Adrenal gland (tissue), 12 donors: ENCODE data around the gene ASH1L. TPM values are rescaled to one million over a fixed set of nuclear protein-coding genes. Genes with fewer than 3 reads are reported as not detected.

Source experiments
- DNase-seq, 7 donors: peaks; one replicate each; pipeline ENCODE4 v3.0.0-alpha.2; 2019 to 2020
- H3K27ac ChIP-seq, 5 donors: fragments of 200-600 bp; sonication (generic) in 4 of 5; 1 replicate in 3 of 5; 2 replicates in 2 of 5; pipeline versions ENCODE4 v1.5.1 to v1.8.0; 2016 to 2020; ENCODE audit warnings: mild to moderate bottlenecking in 1 of 5
- H3K27me3 ChIP-seq: fragments of 200-600 bp; 2 replicates; pipeline ENCODE4 v1.8.0; 2021
- H3K36me3 ChIP-seq, 2 donors: fragments of 200-600 bp; replicated peaks in 1 of 2; 1 replicate in 1 of 2; 2 replicates in 1 of 2; pipeline versions ENCODE4 v1.5.1 to v1.8.0; 2018 to 2022
- H3K4me1 ChIP-seq, 2 donors: fragments of 200-600 bp; replicated peaks in 1 of 2; 1 replicate in 1 of 2; 2 replicates in 1 of 2; pipeline versions ENCODE4 v1.5.1 to v1.8.0; 2018 to 2021
- H3K4me3 ChIP-seq, 4 donors: fragments of 200-600 bp; sonication (generic) in 3 of 4; one replicate each; pipeline ENCODE4 v1.5.1; 2016 to 2018
- H3K9me3 ChIP-seq, 3 donors: fragments of 200-600 bp; sonication (generic) in 1 of 3; replicated peaks in 1 of 3; 1 replicate in 2 of 3; 2 replicates in 1 of 3; pipeline versions ENCODE4 v1.5.1 to v1.8.0; 2016 to 2021
- POLR2A ChIP-seq, 2 donors: fragments of 450-650 bp; IDR thresholded peaks; one replicate each; pipeline ENCODE4 v1.6.1; 2017; ENCODE audit warnings: antibody characterized with exemption in 2 of 2, mild to moderate bottlenecking in 2 of 2, moderate library complexity in 1 of 2
- WGBS, 4 donors: extraction: QIAGEN DNeasy Blood & Tissue Kit in 2 of 4; methylation state at CpG; one replicate each; pipeline versions ENCODE4 v1.1.5 to v1.1.7; 2013 to 2017; 5-methylcytosine and 5-hydroxymethylcytosine counted together
- intact Hi-C, 2 donors: fragments of 100-400 bp; cut with DNase I; formaldehyde crosslinking; loops; one replicate each; pipeline versions ENCODE4 v1.14.1 to v1.15.0; 2022 to 2023
- polyA plus RNA-seq, 3 donors: library from polyadenylated mRNA; stranded (reverse); fragments of 200-250 nt in 2 of 3; fragments of 350-450 nt in 1 of 3; fragmentation: Illumina TruSeq in 1 of 3; extraction: RNeasy Lipid Tissue Mini Kit (QIAGEN cat#74804) in 1 of 3; gene quantifications; one replicate each; pipeline ENCODE4 v1.2.3, GENCODE V29; 2013 to 2014
- total RNA-seq, 9 donors: library from RNA; depleted of rRNA in 4 of 9; stranded (reverse); fragments of >200 nt in 4 of 9; fragments of 120-200 nt in 1 of 9; fragmentation: NEBNext Ultra II Directional in 1 of 9; extraction: Animal tissue kit (Norgen Biotek cat#: 25700) in 1 of 9; gene quantifications; one replicate each; pipeline versions ENCODE4 v1.1.0 to v1.2.4, GENCODE V29; 2013 to 2023
- TF ChIP-seq, protein P1 (sequence below), 6 experiments: fragments of 450-650 bp in 4 of 6; fragments of 200-600 bp in 2 of 6; sonication (generic) in 1 of 6; IDR thresholded peaks; 1 replicate in 5 of 6; 2 replicates in 1 of 6; pipeline versions ENCODE4 v1.5.1 to v1.8.0; 2016 to 2021; ENCODE audit warnings: antibody characterized with exemption in 6 of 6, mild to moderate bottlenecking in 2 of 6, moderate library complexity in 1 of 6
- donor health status: healthy with polysubstance abuse.
- donor health status: Bipolar disorder and iron deficiency.
- donor health status: DM: yes; HTN: yes; CAD: no.
- donor health status: DM: no; HTN: no; CAD: no.
- donor health status: DM: no; HTN: no; CAD: no.
- donor health status: DM: yes; HTN: yes; CAD: no.

ASH1L gene
- total and polyA plus RNA-seq, 12 donors, result 3.7 to 59.3 (median 41.8) TPM

DNA sequence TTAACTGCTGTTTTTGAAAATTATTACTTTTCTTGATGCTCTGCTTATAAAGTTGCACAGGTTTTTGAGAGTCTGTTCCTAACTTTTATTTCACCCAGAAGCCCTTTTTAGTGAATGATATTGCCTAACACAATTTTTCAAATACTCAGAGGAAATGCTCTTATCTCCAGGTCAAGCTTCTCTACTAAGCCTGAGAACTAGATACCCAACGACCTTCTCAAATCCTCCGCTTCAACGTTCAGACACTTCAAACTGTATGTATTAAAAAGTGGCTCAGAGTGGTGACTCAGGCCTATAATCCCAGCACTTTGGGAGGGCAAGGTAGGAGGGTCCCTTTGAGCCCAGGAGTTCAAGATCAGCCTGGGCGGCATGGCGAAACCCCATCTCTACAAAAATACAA, 88.5 kb downstream of the ASH1L start:
- peaks cover 16 to 30% of the 10 kb centered on the region in 2 donors for H3K4me1 ChIP-seq
- DNase-seq, result no peak
- H3K27ac ChIP-seq, result peak overlapping the region in 1 of 5 donors; percentile 17
- no peaks in the 10 kb centered on the region for H3K36me3 ChIP-seq
- intact Hi-C loops, result no loop called here
- 51 to 60% (median 57%) methylated on average over 5 of the region's 5 CpGs for WGBS, 4 donors
- TF ChIP-seq, protein P1, sequence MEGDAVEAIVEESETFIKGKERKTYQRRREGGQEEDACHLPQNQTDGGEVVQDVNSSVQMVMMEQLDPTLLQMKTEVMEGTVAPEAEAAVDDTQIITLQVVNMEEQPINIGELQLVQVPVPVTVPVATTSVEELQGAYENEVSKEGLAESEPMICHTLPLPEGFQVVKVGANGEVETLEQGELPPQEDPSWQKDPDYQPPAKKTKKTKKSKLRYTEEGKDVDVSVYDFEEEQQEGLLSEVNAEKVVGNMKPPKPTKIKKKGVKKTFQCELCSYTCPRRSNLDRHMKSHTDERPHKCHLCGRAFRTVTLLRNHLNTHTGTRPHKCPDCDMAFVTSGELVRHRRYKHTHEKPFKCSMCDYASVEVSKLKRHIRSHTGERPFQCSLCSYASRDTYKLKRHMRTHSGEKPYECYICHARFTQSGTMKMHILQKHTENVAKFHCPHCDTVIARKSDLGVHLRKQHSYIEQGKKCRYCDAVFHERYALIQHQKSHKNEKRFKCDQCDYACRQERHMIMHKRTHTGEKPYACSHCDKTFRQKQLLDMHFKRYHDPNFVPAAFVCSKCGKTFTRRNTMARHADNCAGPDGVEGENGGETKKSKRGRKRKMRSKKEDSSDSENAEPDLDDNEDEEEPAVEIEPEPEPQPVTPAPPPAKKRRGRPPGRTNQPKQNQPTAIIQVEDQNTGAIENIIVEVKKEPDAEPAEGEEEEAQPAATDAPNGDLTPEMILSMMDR (IDR thresholded peaks at IDR 0.05), result no peak
- TF ChIP-seq POLR2A (IDR thresholded peaks at IDR 0.05), result no peak
- H3K4me3 ChIP-seq, result no peak overlapping the region
- H3K9me3 ChIP-seq, result no peaks in the 10 kb centered on the region
- H3K27me3 ChIP-seq, result no peaks in the 10 kb centered on the region

DNA sequence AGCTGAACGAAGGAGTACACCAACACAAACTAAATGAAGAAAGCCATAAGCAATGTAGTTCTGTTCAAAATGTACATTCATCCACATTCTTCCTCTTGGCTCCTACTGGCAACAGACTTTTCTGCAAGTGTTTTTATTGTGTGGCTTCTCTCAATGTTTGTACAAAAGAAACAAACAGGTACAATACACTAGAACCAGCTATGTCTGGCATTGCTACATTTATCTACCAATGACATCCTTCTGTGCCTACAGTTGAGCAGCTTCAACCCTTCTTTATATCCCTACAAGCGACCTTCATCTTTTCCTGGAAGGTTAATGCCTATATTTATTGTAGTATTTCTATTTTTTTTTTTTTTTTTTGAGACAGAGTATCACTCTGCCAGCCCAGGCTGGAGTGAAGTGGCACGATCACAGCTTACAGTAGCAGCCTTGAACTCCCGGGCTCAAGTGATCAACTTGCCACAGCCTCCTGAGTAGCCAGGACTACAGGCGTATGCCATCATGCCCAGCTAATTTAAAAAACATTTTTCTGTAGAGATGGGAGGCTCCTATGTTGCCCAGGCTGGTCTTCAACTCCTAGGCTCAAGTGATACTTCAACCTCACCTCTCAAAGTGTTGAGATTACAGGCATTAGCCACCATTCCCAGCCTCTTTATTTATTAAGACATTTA, 89.3 kb downstream of the ASH1L start:
- H3K27me3 ChIP-seq, result no peaks in the 10 kb centered on the region
- WGBS, 4 donors, result 52 to 71% (median 63%) methylated on average over 5 of the region's 5 CpGs
- TF ChIP-seq, protein P1 (IDR thresholded peaks at IDR 0.05), result no peak
- TF ChIP-seq POLR2A (IDR thresholded peaks at IDR 0.05), result no peak
- peaks cover 16 to 33% of the 10 kb centered on the region in 2 donors for H3K4me1 ChIP-seq
- H3K4me3 ChIP-seq, result no peak overlapping the region
- peak overlapping the region in 1 of 5 donors; percentile 6 for H3K27ac ChIP-seq
- no peaks in the 10 kb centered on the region for H3K9me3 ChIP-seq
- H3K36me3 ChIP-seq, result no peaks in the 10 kb centered on the region
- intact Hi-C loops, result no loop called here
- peak in 4 of 7 donors; percentile 25 to 57 (median 39) for DNase-seq

DNA sequence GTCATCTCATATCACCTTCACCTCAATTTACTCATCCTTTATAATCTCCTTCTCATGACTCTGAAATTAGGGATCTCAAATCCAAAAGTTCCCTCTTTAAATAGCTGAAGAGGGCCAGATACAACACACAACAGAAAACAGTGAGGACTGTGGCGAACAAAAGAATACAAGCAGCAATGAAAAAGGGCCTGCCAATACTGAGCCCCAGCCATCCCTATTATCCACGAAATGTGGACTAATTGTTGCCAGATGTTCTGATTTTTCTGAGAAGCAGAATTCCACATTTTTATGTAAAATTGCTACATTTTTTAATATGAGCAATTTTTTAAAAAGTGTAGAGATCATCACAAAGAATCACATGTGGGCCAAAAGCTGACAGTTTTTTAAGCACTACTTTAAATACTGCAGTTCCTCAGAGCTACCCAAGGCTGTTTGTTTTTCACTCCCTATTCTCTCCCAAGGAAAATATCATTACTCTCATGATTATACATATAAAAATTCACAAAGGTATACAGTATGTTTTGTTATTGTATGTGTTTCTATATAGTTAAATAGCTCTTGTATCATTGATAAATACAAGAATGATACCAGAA, 90.0 kb downstream of the ASH1L start:
- Histone ChIP-seq H3K36me3 (no peaks in the 10 kb centered on the region), H3K27ac (peak overlapping the region in 1 of 5 donors; percentile 6), H3K4me3 (no peak overlapping the region), H3K27me3 (no peaks in the 10 kb centered on the region), H3K9me3 (no peaks in the 10 kb centered on the region), H3K4me1 (peaks cover 21 to 40% of the 10 kb centered on the region in 2 donors)
- 62 to 88% (median 81%) methylated on average over 2 of the region's 2 CpGs for WGBS, 4 donors
- TF ChIP-seq, protein P1 (IDR thresholded peaks at IDR 0.05), result no peak
- no peak for TF ChIP-seq POLR2A (IDR thresholded peaks at IDR 0.05)
- DNase-seq, result no peak
- intact Hi-C loops, result no loop called here

DNA sequence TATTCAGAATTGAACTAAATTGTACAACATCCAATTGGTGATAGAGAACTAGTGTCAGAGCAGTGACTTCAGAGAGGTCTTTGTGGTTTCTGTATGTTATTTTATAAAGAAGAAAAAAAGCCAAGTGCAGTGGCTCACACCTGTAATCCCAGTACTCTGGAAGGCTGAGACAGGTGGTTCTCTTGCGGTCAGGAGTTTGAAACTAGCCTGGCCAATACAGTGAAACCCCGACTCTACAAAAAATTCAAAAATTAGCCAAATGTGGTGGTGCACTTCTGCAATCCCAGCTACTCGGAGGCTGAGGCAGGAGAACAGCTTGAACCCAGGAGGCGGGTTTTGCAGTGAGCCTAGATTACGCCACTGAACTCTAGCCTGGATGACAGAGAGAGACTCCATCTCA, 90.7 kb downstream of the ASH1L start:
- peaks cover 26 to 47% of the 10 kb centered on the region in 2 donors for H3K4me1 ChIP-seq
- 94 to 98% (median 97%) methylated on average over 5 of the region's 5 CpGs for WGBS, 4 donors
- no peak for DNase-seq
- H3K4me3 ChIP-seq, result no peak overlapping the region
- no peaks in the 10 kb centered on the region for H3K27me3 ChIP-seq
- TF ChIP-seq POLR2A (IDR thresholded peaks at IDR 0.05), result no peak
- TF ChIP-seq, protein P1 (IDR thresholded peaks at IDR 0.05), result no peak
- H3K27ac ChIP-seq, result no peak overlapping the region
- H3K9me3 ChIP-seq, result no peaks in the 10 kb centered on the region
- intact Hi-C loops, result no loop called here
- no peaks in the 10 kb centered on the region for H3K36me3 ChIP-seq
